Glutamatergic neuron (in vitro differentiated cells): ENCODE results near the gene CALN1. TPM values are rescaled to one million over a fixed set of nuclear protein-coding genes. Genes with fewer than 3 reads are reported as not detected.

ENCODE experiments used
- DNase-seq: peaks from one replicate; pipeline ENCODE4 v3.0.0; 2022
- H3K27ac Mint-ChIP-seq: one replicate; pipeline ENCODE4 v1.8.0; 2020; ENCODE audit warnings: mild to moderate bottlenecking, mixed read lengths, inconsistent platforms; ENCODE audit not compliant: unreplicated experiment
- H3K27me3 Mint-ChIP-seq: one replicate; pipeline ENCODE4 v1.8.0; 2020; ENCODE audit warnings: mild to moderate bottlenecking, moderate library complexity, mixed read lengths, inconsistent platforms; ENCODE audit not compliant: unreplicated experiment
- H3K36me3 Mint-ChIP-seq: one replicate; pipeline ENCODE4 v1.8.0; 2020; ENCODE audit warnings: mild to moderate bottlenecking, mixed read lengths, inconsistent platforms; ENCODE audit not compliant: unreplicated experiment
- H3K4me1 Mint-ChIP-seq: one replicate; pipeline ENCODE4 v1.8.0; 2020; ENCODE audit warnings: mild to moderate bottlenecking, low read depth, mixed read lengths, inconsistent platforms; ENCODE audit not compliant: unreplicated experiment
- H3K4me3 Mint-ChIP-seq: one replicate; pipeline ENCODE4 v1.8.0; 2020; ENCODE audit warnings: mild to moderate bottlenecking, mixed read lengths, inconsistent platforms; ENCODE audit not compliant: unreplicated experiment
- H3K9me3 Mint-ChIP-seq: one replicate; pipeline ENCODE4 v1.8.0; 2020; ENCODE audit warnings: mild to moderate bottlenecking, moderate library complexity, mixed read lengths, inconsistent platforms; ENCODE audit not compliant: unreplicated experiment
- total RNA-seq: library from RNA; stranded (reverse); fragmentation: NEBNext Ultra II Directional; extraction: Animal tissue kit (Norgen Biotek cat#: 25700); gene quantifications from one replicate; pipeline ENCODE4 v1.2.1, GENCODE V29; 2021; ENCODE audit not compliant: unreplicated experiment
- TF ChIP-seq, protein P1 (sequence below): fragments of 200-600 bp; sonication (generic); IDR thresholded peaks from one replicate; pipeline ENCODE4 v1.5.0; 2021; ENCODE audit not compliant: partially characterized antibody, unreplicated experiment

CALN1 gene
- total RNA-seq, 1 donor from 2014 or later = 3.5 TPM

DNA sequence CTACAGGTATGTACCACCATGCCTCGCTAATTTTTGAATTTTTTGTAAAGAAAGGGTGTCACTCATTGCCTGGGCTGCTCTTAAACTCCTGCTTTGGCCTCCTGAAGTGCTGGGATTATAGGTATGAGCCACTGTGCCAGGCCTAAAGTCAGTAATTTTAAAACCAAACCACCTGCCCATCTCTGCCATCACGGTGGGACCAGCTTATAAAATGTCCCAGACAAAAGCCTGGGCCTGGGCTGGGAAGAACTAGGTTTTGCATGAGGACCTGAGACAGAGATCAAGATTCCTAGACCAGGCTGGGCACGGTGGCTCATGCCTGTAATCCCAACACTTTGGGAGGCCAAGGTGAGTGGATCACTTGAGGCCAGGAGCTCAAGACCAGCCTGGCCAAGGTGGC, 395.6 kb downstream of the CALN1 start:
- no peak for DNase-seq
- no peaks in the 10 kb centered on the region for H3K9me3 Mint-ChIP-seq

DNA sequence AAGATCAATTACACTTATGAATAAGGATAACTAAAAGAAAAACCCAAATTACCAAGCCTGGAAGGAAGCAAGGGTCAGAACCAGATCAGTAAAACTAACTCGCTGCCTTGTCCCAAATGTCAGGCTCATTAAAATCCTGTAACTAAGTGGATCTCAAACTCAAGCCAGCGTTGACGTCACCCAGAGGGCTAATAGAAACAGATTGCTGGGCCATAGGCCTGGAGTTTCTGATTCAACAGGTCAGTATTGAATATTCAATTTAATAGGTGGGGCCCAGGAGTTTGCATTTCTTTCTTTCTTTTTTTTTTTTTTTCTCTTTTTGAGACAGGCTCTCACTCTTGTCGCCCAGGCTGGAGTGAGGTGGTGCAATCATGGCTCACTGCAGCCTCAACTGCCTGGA, 397.0 kb downstream of the CALN1 start:
- H3K9me3 Mint-ChIP-seq = no peaks in the 10 kb centered on the region
- H3K27ac Mint-ChIP-seq = no peak overlapping the region
- no peak for DNase-seq
- H3K4me3 Mint-ChIP-seq = no peak overlapping the region
- H3K36me3 Mint-ChIP-seq = no peaks in the 10 kb centered on the region
- H3K27me3 Mint-ChIP-seq = peaks cover 2% of the 10 kb centered on the region
- no peaks in the 10 kb centered on the region for H3K4me1 Mint-ChIP-seq
- TF ChIP-seq, protein P1, sequence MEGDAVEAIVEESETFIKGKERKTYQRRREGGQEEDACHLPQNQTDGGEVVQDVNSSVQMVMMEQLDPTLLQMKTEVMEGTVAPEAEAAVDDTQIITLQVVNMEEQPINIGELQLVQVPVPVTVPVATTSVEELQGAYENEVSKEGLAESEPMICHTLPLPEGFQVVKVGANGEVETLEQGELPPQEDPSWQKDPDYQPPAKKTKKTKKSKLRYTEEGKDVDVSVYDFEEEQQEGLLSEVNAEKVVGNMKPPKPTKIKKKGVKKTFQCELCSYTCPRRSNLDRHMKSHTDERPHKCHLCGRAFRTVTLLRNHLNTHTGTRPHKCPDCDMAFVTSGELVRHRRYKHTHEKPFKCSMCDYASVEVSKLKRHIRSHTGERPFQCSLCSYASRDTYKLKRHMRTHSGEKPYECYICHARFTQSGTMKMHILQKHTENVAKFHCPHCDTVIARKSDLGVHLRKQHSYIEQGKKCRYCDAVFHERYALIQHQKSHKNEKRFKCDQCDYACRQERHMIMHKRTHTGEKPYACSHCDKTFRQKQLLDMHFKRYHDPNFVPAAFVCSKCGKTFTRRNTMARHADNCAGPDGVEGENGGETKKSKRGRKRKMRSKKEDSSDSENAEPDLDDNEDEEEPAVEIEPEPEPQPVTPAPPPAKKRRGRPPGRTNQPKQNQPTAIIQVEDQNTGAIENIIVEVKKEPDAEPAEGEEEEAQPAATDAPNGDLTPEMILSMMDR = no peak

More for the DNA sequence above, 395.6 kb downstream of the CALN1 start:
- H3K4me1 Mint-ChIP-seq = no peaks in the 10 kb centered on the region
- H3K4me3 Mint-ChIP-seq = no peak overlapping the region
- peaks cover 2% of the 10 kb centered on the region for H3K27me3 Mint-ChIP-seq
- TF ChIP-seq, protein P1 = no peak
- H3K27ac Mint-ChIP-seq = no peak overlapping the region
- H3K36me3 Mint-ChIP-seq = no peaks in the 10 kb centered on the region

DNA sequence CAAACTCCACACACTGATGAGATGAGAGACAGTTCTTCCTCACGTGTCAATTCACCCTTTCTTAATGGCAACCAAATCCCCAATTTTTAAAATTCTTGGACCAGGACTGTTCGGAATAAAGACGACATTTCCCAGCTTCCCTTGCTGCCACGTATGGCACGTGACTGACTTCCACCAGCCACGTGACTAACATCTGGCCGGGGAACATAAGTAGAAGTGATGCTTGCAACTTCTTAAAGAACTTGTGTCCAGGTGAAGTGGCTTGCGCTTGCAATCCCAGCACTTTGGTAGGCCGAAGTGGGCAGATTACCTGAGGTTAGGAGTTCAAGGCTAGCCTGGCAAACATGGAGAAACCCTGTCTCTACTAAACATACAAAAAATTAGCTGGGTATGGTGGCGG, 405.1 kb downstream of the CALN1 start:
- TF ChIP-seq, protein P1 = no peak
- no peaks in the 10 kb centered on the region for H3K4me1 Mint-ChIP-seq
- H3K9me3 Mint-ChIP-seq = peaks cover 2% of the 10 kb centered on the region
- no peak overlapping the region for H3K4me3 Mint-ChIP-seq
- no peaks in the 10 kb centered on the region for H3K27me3 Mint-ChIP-seq
- H3K36me3 Mint-ChIP-seq = no peaks in the 10 kb centered on the region
- H3K27ac Mint-ChIP-seq = no peak overlapping the region
- DNase-seq = no peak

DNA sequence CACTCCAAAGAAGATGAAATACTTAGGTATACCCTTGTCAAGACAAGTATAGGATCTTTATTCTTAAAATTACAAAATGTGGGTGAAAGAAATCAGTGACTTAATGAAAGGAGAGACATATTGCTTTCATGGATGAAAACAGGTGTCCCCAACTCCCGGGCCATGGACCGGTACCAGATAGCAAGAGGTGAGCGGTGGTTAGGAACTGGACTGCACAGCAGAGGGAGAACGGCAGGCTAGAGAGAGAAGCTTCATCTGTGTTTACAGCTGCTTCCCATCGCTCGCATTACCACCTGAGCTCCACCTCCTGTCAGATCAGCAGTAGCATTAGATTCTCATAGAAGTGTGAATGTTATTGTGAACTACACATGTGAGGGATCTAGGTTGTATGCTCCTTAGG, 408.9 kb downstream of the CALN1 start:
- H3K27me3 Mint-ChIP-seq = no peaks in the 10 kb centered on the region
- no peaks in the 10 kb centered on the region for H3K4me1 Mint-ChIP-seq
- no peak for DNase-seq
- H3K27ac Mint-ChIP-seq = no peak overlapping the region
- H3K4me3 Mint-ChIP-seq = no peak overlapping the region
- TF ChIP-seq, protein P1 = no peak
- H3K9me3 Mint-ChIP-seq = peaks cover 2% of the 10 kb centered on the region
- no peaks in the 10 kb centered on the region for H3K36me3 Mint-ChIP-seq

DNA sequence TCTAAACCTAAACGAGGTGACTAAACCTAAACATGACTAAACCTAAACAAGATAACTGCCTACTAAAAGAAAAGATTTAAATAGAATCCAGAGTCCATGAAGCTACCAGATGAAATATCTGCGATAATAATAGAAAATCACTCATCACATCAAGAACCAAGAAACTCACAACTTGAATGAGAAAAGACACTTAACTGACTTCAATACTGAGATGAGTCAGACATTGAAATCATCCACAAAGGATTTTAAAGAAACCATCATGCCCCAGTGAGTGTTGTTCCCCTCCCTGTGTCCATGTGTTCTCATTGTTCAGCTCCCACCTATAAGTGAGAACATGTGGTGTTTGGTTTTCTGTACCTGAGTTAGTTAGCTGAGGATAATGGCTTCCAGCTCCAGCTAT, 416.0 kb downstream of the CALN1 start:
- peaks cover 2% of the 10 kb centered on the region for H3K9me3 Mint-ChIP-seq
- no peaks in the 10 kb centered on the region for H3K27me3 Mint-ChIP-seq
- H3K36me3 Mint-ChIP-seq = no peaks in the 10 kb centered on the region
- H3K27ac Mint-ChIP-seq = no peak overlapping the region
- H3K4me3 Mint-ChIP-seq = no peak overlapping the region
- DNase-seq = no peak
- H3K4me1 Mint-ChIP-seq = no peaks in the 10 kb centered on the region
- TF ChIP-seq, protein P1 = no peak
